ENCODE data around the gene MAP3K2.

Gene MAP3K2

DNA sequence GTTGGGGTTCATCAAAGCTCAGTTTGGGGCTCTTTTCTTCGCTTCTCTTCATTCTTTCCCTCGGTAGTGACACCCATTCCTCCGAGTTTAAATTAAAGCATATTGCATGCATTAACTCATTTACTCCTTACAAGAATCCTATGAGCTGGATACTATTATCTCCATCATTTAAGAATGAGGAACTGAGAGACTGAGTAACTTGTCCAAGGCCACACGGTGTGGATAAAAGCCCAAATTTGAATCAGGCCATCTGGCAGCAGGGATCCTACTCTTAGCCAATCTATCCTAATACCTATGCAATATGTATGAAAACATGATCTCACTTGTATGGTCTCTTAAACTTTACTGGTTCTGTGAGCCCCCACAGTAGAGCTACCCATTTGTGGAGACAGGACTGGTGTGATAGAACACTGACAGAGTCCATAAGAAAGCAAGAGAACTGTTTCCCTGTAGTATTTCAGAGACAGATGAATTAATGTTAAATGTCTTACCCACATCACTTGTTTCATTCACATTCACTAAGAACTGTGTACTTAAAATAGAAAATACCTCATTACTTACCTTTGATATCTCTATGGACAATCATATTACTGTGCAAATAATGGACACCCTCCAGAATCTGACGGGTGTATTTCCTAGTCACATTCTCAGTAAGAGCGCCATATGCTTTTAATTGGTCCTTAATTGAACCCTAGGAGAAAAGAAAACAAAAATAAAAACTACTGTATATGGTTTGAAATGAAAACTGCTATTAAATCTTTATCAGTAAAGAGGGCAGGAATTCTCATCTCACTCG lies 73.4 kb downstream of the MAP3K2 start:
- Histone ChIP-seq H3K27me3 (no peaks in the 10 kb centered on the region), H3K9me3 (no peaks in the 10 kb centered on the region), H3K4me1 (no peaks in the 10 kb centered on the region), H3K36me3 (no peaks in the 10 kb centered on the region), H3K4me3 (ENCODE audit: low read depth, low read length) (no peak overlapping the region)
- DNase-seq: no peak
- TF ChIP-seq, protein P1, sequence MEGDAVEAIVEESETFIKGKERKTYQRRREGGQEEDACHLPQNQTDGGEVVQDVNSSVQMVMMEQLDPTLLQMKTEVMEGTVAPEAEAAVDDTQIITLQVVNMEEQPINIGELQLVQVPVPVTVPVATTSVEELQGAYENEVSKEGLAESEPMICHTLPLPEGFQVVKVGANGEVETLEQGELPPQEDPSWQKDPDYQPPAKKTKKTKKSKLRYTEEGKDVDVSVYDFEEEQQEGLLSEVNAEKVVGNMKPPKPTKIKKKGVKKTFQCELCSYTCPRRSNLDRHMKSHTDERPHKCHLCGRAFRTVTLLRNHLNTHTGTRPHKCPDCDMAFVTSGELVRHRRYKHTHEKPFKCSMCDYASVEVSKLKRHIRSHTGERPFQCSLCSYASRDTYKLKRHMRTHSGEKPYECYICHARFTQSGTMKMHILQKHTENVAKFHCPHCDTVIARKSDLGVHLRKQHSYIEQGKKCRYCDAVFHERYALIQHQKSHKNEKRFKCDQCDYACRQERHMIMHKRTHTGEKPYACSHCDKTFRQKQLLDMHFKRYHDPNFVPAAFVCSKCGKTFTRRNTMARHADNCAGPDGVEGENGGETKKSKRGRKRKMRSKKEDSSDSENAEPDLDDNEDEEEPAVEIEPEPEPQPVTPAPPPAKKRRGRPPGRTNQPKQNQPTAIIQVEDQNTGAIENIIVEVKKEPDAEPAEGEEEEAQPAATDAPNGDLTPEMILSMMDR (IDR thresholded peaks at IDR 0.05; ENCODE audit: low read depth, low read length): no peak

DNA sequence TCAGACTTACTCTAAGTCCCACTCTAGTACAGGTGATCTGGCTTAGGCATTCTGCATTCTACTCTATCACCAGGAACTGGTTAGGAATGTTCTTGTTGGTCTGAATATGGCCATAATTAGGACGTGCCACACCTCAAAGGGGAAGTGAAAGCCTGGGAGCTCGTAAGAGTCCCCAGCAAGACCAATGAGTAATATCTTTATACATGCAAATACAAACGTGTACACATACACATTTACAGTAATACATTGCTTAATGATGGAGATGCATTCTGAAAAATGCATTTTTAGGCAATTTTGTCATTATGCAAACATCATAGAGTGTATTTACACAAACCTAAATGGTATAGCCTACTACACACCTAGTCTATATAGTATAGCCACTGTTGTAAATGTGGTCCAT lies 74.4 kb downstream of the MAP3K2 start:
- no peaks in the 10 kb centered on the region for H3K4me1 ChIP-seq
- DNase-seq: no peak
- H3K9me3 ChIP-seq: no peaks in the 10 kb centered on the region
- H3K27me3 ChIP-seq: no peaks in the 10 kb centered on the region
- TF ChIP-seq, protein P1 (IDR thresholded peaks at IDR 0.05; ENCODE audit: low read depth, low read length): no peak
- no peaks in the 10 kb centered on the region for H3K36me3 ChIP-seq
- no peak overlapping the region for H3K4me3 ChIP-seq (ENCODE audit: low read depth, low read length)

DNA sequence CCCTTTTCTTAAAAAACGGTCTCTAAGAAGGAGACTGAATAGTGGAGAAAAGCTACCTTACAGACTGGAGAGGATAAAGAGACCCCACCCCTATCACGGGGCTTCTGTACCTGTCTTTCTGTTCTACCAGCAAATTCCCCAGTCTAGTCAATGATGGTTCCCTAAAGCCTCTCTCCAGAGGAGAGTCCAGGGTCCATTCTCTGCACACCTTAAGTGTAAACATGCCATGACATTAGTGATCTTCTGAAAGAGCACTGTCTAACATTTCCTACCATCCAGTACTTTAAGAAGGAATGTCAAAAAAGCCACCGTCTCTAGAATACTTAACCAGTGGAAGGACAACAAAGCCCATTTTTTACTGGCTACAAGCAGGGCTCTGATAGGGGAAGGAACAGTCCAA lies 76.8 kb downstream of the MAP3K2 start:
- Histone ChIP-seq H3K4me3 (ENCODE audit: low read depth, low read length) (no peak overlapping the region), H3K9me3 (no peaks in the 10 kb centered on the region), H3K27me3 (no peaks in the 10 kb centered on the region), H3K4me1 (no peaks in the 10 kb centered on the region), H3K36me3 (no peaks in the 10 kb centered on the region)
- TF ChIP-seq, protein P1 (IDR thresholded peaks at IDR 0.05; ENCODE audit: low read depth, low read length): no peak
- DNase-seq: no peak

DNA sequence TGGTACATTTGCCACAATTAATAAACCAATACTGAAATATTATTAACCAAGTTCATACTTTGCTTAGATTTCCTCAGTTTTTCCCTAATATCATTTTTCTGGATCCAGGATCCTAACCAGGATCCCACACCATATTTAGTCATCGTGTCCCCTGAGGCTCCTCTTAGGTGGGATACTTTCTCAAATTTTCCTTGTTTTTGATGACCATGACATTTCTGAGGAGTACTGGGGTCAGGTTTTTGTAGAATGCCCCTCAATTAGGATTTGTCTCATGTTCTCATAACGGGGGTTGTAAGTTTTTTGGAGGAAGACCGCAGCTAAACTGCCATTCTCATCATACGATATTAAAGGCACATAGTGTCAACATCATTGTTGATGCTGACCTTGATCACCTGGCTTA lies 78.3 kb downstream of the MAP3K2 start:
- no peaks in the 10 kb centered on the region for H3K9me3 ChIP-seq
- no peaks in the 10 kb centered on the region for H3K4me1 ChIP-seq
- TF ChIP-seq, protein P1 (IDR thresholded peaks at IDR 0.05; ENCODE audit: low read depth, low read length): no peak
- H3K36me3 ChIP-seq: no peaks in the 10 kb centered on the region
- H3K27me3 ChIP-seq: no peaks in the 10 kb centered on the region
- DNase-seq: no peak
- H3K4me3 ChIP-seq (ENCODE audit: low read depth, low read length): no peak overlapping the region

DNA sequence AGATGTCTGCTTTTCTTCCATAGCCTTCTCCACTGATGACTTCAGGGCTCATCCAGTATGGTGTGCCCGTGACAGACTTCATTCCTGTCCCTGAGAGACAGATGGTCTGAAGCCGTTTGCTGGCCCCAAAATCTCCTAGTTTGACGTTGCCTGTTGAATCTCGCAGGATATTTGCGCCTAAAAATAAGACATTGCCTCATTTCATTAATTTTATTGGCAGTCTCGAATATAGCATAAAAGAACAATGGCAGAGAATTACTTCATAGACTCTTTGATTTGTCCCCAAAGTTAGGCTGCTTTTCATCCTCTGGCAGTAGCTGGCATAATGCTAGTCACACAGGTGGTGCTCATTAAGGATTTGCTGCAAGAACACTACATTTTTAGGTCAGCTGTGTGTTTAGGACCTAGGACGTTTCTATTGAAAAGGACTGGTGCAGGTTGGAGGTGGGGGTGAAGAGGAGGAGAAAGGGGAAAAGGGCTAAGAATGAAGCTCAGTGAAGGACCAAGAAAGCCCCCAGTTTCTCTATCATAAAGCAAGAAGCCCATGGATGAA lies 79.1 kb downstream of the MAP3K2 start:
- H3K27me3 ChIP-seq: no peaks in the 10 kb centered on the region
- DNase-seq: no peak
- H3K36me3 ChIP-seq: no peaks in the 10 kb centered on the region

More for the DNA sequence above, 79.1 kb downstream of the MAP3K2 start:
- Histone ChIP-seq H3K4me3 (ENCODE audit: low read depth, low read length) (no peak overlapping the region), H3K4me1 (no peaks in the 10 kb centered on the region), H3K9me3 (no peaks in the 10 kb centered on the region)
- TF ChIP-seq, protein P1 (IDR thresholded peaks at IDR 0.05; ENCODE audit: low read depth, low read length): no peak

Data from BE2C (cell line).